Measurements from ENCODE around the gene MIA. TPM values are rescaled to one million over a fixed set of nuclear protein-coding genes. Genes with fewer than 3 reads are reported as not detected.
A peak's percentile ranks its signal among the peaks of the same experiment; 100 is the strongest.
"Not testable (repeated sequence)": the region's sequence is repeated elsewhere in the genome, so short reads cannot be mapped to it uniquely, and the experiment has no call there.

Gene MIA
- total RNA-seq (1 to 10 TPM in 3 of 10 donors, under 1 TPM in 2, not detected in 5; 0.63 to 1.7 (median 1.0) TPM), polyA plus RNA-seq (1 to 10 TPM; 2.0 to 2.4 TPM)
- long read RNA-seq, donor 1 = 0 reads
- long read RNA-seq, donor 2 = 0 reads
- long read RNA-seq, donor 3 = 0 reads

GRCh38 chr19:40774916-40775631 is at the start of gene MIA:
MIA (plus strand) TSS chr19:40775521; CDS start chr19:40775543, 22 bp downstream.
- WGBS, 2 donors = 79 to 84% methylated on average over 9 of the region's 9 CpGs
- Histone ChIP-seq H3K27ac (peak within 1 kb of the TSS in 3 of 10 donors; percentile 96 to 97 (median 96)), H3K4me1 (peaks cover 7 to 25% (median 14%) of the 10 kb centered on the region in 9 donors), H3K9me3 (peaks cover 0 to 4% (median 0%) of the 10 kb centered on the region in 11 donors), H3K4me3 (no peak within 1 kb of the TSS), H3K36me3 (peaks cover 0 to 3% (median 0%) of the 10 kb centered on the region in 9 donors), H3K27me3 (no peaks in the 10 kb centered on the region)
- intact Hi-C loops (cut with DNase I) = no loop called here
- ATAC-seq (no peak), DNase-seq (no peak)
- TF ChIP-seq CTCF (IDR thresholded peaks at IDR 0.05) = no peak

GRCh38 chr19:40726279-40726678 is 49.0 kb upstream of the MIA start:
- peaks cover 0 to 21% (median 14%) of the 10 kb centered on the region in 9 donors for H3K4me1 ChIP-seq
- H3K9me3 ChIP-seq = peaks cover 0 to 8% (median 0%) of the 10 kb centered on the region in 11 donors
- no peak for ATAC-seq
- intact Hi-C loops (cut with DNase I) = no loop called here
- WGBS, 2 donors = 96 to 98% methylated on average over 4 of the region's 4 CpGs
- H3K27me3 ChIP-seq = no peaks in the 10 kb centered on the region
- peaks cover 6 to 95% (median 42%) of the 10 kb centered on the region in 9 donors for H3K36me3 ChIP-seq
- no peak for DNase-seq
- H3K27ac ChIP-seq = no peak overlapping the region
- no peak overlapping the region for H3K4me3 ChIP-seq
- no peak for TF ChIP-seq CTCF (IDR thresholded peaks at IDR 0.05)

- ATAC-seq; H3K27me3 ChIP-seq; H3K4me1 ChIP-seq; H3K4me3 ChIP-seq; H3K27ac ChIP-seq; intact Hi-C loops (cut with DNase I); H3K9me3 ChIP-seq; DNase-seq: not testable (repeated sequence)
- 94 to 95% methylated on average over 5 of the region's 5 CpGs for WGBS, 2 donors
- peaks cover 8 to 100% (median 59%) of the 10 kb centered on the region in 9 donors for H3K36me3 ChIP-seq
These were observed 45.3 kb upstream of the MIA start for GRCh38 chr19:40730065-40730464.

GRCh38 chr19:40732304-40732703 is 43.0 kb upstream of the MIA start:
- DNase-seq; intact Hi-C loops (cut with DNase I); H3K4me3 ChIP-seq; ATAC-seq; H3K27ac ChIP-seq; H3K9me3 ChIP-seq; H3K4me1 ChIP-seq; H3K27me3 ChIP-seq: not testable (repeated sequence)
- 98% methylated on average over 16 of the region's 16 CpGs for WGBS, 2 donors
- H3K36me3 ChIP-seq = peaks cover 6 to 100% (median 63%) of the 10 kb centered on the region in 9 donors

GRCh38 chr19:40733149-40733548 is 42.2 kb upstream of the MIA start:
- intact Hi-C loops (cut with DNase I) = no loop called here
- Histone ChIP-seq H3K4me1 (peaks cover 0 to 6% (median 0%) of the 10 kb centered on the region in 9 donors), H3K27me3 (no peaks in the 10 kb centered on the region), H3K4me3 (no peak overlapping the region), H3K9me3 (no peaks in the 10 kb centered on the region), H3K36me3 (peaks cover 3 to 100% (median 57%) of the 10 kb centered on the region in 9 donors), H3K27ac (no peak overlapping the region)
- ATAC-seq = no peak
- no peak for DNase-seq
- 91 to 93% methylated on average over 13 of the region's 13 CpGs for WGBS, 2 donors
- no peak for TF ChIP-seq CTCF (IDR thresholded peaks at IDR 0.05)
